AG09319 (cell line): ENCODE measurements around the gene MFF.

Source experiments
- DNase-seq: peaks from one replicate; pipeline ENCODE4 v3.0.0-alpha.2; 2010; ENCODE audit warnings: low read depth; ENCODE audit errors: extremely low read depth
- CTCF ChIP-seq: IDR thresholded peaks from 2 replicates; pipeline ENCODE4 v1.5.1; 2011; ENCODE audit warnings: low read depth, mild to moderate bottlenecking, inconsistent platforms, low read length, moderate library complexity

The MFF gene

GRCh38 chr2:227317834-227318233, 7.2 kb upstream of the MFF start:
- no peak for TF ChIP-seq CTCF
- DNase-seq, result no peak

- no peak for TF ChIP-seq CTCF
- DNase-seq, result no peak
These were observed 4.6 kb upstream of the MFF start for GRCh38 chr2:227320305-227321094.

GRCh38 chr2:227322530-227323205, 2.4 kb upstream of the MFF start:
- TF ChIP-seq CTCF, result no peak
- no peak for DNase-seq

- DNase-seq, result no peak
- no peak for TF ChIP-seq CTCF
These were observed 1.2 kb upstream of the MFF start for GRCh38 chr2:227323818-227324217.

- DNase-seq, result no peak
- no peak for TF ChIP-seq CTCF
These were observed 433 bp upstream of the MFF start for GRCh38 chr2:227324642-227324994.

- no peak for DNase-seq
- TF ChIP-seq CTCF, result no peak
These were observed 766 bp downstream of the MFF start for GRCh38 chr2:227325839-227326195.

- no peak for DNase-seq
- TF ChIP-seq CTCF, result no peak
These were observed 1.7 kb downstream of the MFF start for GRCh38 chr2:227326783-227327182.
